A549 (cell line): ENCODE measurements around the gene ZNF431. TPM values are rescaled to one million over a fixed set of nuclear protein-coding genes. Genes with fewer than 3 reads are reported as not detected.

Experiments
- ATAC-seq, 2 experiments: fragments of 200-7000 bp in 1 of 2; fragments of >200 bp in 1 of 2; cut with Nextera tagmentation in 1 of 2; cut with Tn5 transposase in 1 of 2; 3 replicates each; pipeline versions ENCODE4 v1.8.0 to v1.9.1; 2018 to 2020; ENCODE audit warnings: mild to moderate bottlenecking in 1 of 2, moderate library complexity in 1 of 2
- CTCF ChIA-PET: fragments of 300-600 bp; sonication (Branson Sonifier 250); formaldehyde crosslinking; extraction: SDS; loops from one replicate; lab custom pipeline; 2021; ENCODE audit warnings: antibody characterized with exemption, inconsistent platforms; lab: Yijun Ruan, JAX
- POLR2A ChIA-PET: fragments of 350-600 bp; formaldehyde crosslinking; extraction: SDS; loops from one replicate; lab custom pipeline; 2021; ENCODE audit warnings: antibody characterized with exemption, inconsistent platforms; lab: Yijun Ruan, JAX
- DNase-seq, 2 experiments: peaks; one replicate each; pipeline versions ENCODE4 v3.0.0 to v3.0.0-alpha.2; 2011 to 2016; ENCODE audit warnings: low read depth in 1 of 2, low spot score in 1 of 2
- FAIRE-seq: peaks from 2 replicates; lab custom pipeline; 2011; peaks lifted over from hg19 to GRCh38; lab: Jason Lieb, UNC
- H3K27ac ChIP-seq, 2 experiments: fragments of >200 bp; sonication (Bioruptor Twin); formaldehyde crosslinking; 3 replicates each; pipeline ENCODE4 v1.5.1; 2016 to 2017
- H3K4me1 ChIP-seq: fragments of >200 bp; sonication (Bioruptor Twin); formaldehyde crosslinking; 3 replicates; pipeline ENCODE4 v1.6.1; 2016
- H3K4me2 ChIP-seq: fragments of >200 bp; sonication (Bioruptor Twin); formaldehyde crosslinking; 3 replicates; pipeline ENCODE4 v1.6.1; 2016
- H3K4me3 ChIP-seq: fragments of >200 bp; sonication (Bioruptor Twin); formaldehyde crosslinking; 3 replicates; pipeline ENCODE4 v1.5.1; 2016
- H3K9me3 ChIP-seq: fragments of >200 bp; sonication (Bioruptor Twin); formaldehyde crosslinking; 3 replicates; pipeline ENCODE4 v1.6.1; 2016
- ATOH8 ChIP-seq: fragments of 250-450 bp; sonication (Bioruptor Pico); IDR thresholded peaks from 2 replicates; pipeline ENCODE4 v1.5.0; 2020; ENCODE audit warnings: low read depth, mild to moderate bottlenecking, moderate library complexity
- CBX2 ChIP-seq: fragments of 200-600 bp; sonication (generic); IDR thresholded peaks from 2 replicates; pipeline ENCODE4 v1.6.1; 2016; ENCODE audit warnings: low read depth, mild to moderate bottlenecking, borderline replicate concordance
- ESRRA ChIP-seq: fragments of 150-350 bp; IDR thresholded peaks from 2 replicates; pipeline ENCODE4 v1.6.1; 2014; ENCODE audit warnings: mild to moderate bottlenecking, low read length, borderline replicate concordance
- FOXS1 ChIP-seq: fragments of 250-450 bp; sonication (Bioruptor Pico); IDR thresholded peaks from 2 replicates; pipeline ENCODE4 v1.5.0; 2020; ENCODE audit warnings: mild to moderate bottlenecking, moderate library complexity
- HOXA7 ChIP-seq: fragments of 250-450 bp; sonication (Bioruptor Pico); IDR thresholded peaks from 2 replicates; pipeline ENCODE4 v1.5.0; 2020; ENCODE audit warnings: mild to moderate bottlenecking, moderate library complexity
- JUN ChIP-seq, 2 experiments: fragments of >200 bp; sonication (Bioruptor Twin); formaldehyde crosslinking; IDR thresholded peaks; 2 replicates in 1 of 2; 3 replicates in 1 of 2; pipeline ENCODE4 v1.6.1; 2016 to 2017
- JUNB ChIP-seq: fragments of >200 bp; sonication (Bioruptor Twin); formaldehyde crosslinking; IDR thresholded peaks from 2 replicates; pipeline ENCODE4 v1.6.1; 2016
- MAX ChIP-seq: IDR thresholded peaks from 2 replicates; pipeline ENCODE4 v1.6.1; 2012
- PBX3 ChIP-seq: IDR thresholded peaks from 2 replicates; pipeline ENCODE4 v1.6.1; 2012
- PHF8 ChIP-seq: fragments of 200-600 bp; sonication (generic); IDR thresholded peaks from 2 replicates; pipeline ENCODE4 v1.6.1; 2016; ENCODE audit warnings: low read depth, mild to moderate bottlenecking, antibody characterized with exemption, moderate library complexity, borderline replicate concordance
- POLR2A ChIP-seq: IDR thresholded peaks from 2 replicates; pipeline ENCODE4 v1.6.1; 2012; ENCODE audit warnings: mild to moderate bottlenecking, low read length
- POLR2AphosphoS2 ChIP-seq: conservative IDR thresholded peaks from 2 replicates; pipeline ENCODE4 v1.6.1; 2012; ENCODE audit warnings: low read length, improper control_type of control experiment, inconsistent platforms
- REST ChIP-seq: fragments of 200-600 bp; sonication (generic); IDR thresholded peaks from 2 replicates; pipeline ENCODE4 v1.6.1; 2016; ENCODE audit warnings: antibody characterized with exemption, mild to moderate bottlenecking, moderate library complexity
- RFX5 ChIP-seq: fragments of 450-650 bp; IDR thresholded peaks from 2 replicates; pipeline ENCODE4 v1.7.1; 2014; ENCODE audit warnings: antibody characterized with exemption, mild to moderate bottlenecking, moderate library complexity
- RNF2 ChIP-seq: fragments of 200-600 bp; sonication (generic); IDR thresholded peaks from 2 replicates; pipeline ENCODE4 v1.6.1; 2016; ENCODE audit warnings: low read depth, mild to moderate bottlenecking, antibody characterized with exemption, moderate library complexity, borderline replicate concordance
- TFCP2L1 ChIP-seq: fragments of 250-450 bp; sonication (Bioruptor Pico); IDR thresholded peaks from 2 replicates; pipeline ENCODE4 v1.5.0; 2021; ENCODE audit warnings: mild to moderate bottlenecking
- ZNF302 ChIP-seq: fragments of 250-450 bp; sonication (Bioruptor Pico); IDR thresholded peaks from 2 replicates; pipeline ENCODE4 v1.9.0; 2021; ENCODE audit warnings: inconsistent platforms, mild to moderate bottlenecking, moderate library complexity
- WGBS: methylation state at CpG from one replicate; pipeline ENCODE4 v1.1.6; 2017; ENCODE audit errors: missing lambda C conversion rate; 5-methylcytosine and 5-hydroxymethylcytosine counted together
- polyA minus RNA-seq: library from RNA; depleted of rRNA, polyadenylated mRNA; stranded (reverse); fragments of >200 nt; gene quantifications from 2 replicates; pipeline ENCODE4 v1.2.3, GENCODE V29; 2011; rRNA and poly(A)+ RNA removed
- polyA plus RNA-seq, 4 experiments: library from polyadenylated mRNA; depleted of rRNA in 3 of 4; stranded (reverse); fragments of >200 nt; fragmentation: RNase III in 1 of 4; extraction: RNeasy Plus Mini Kit Qiagen cat#74134 plus additional on column Dnase treatment in 1 of 4; gene quantifications; 2 replicates in 3 of 4; 3 replicates in 1 of 4; pipeline ENCODE4 v1.2.3, GENCODE V29; 2011 to 2017

Gene ZNF431
- 4.6 and 6.1 TPM in 2 replicates for polyA plus RNA-seq (2011; rRNA removed)
- 2.5 and 3.2 TPM in 2 replicates for polyA plus RNA-seq (2012; cell fraction: cytosol; rRNA removed)
- 2.2 and 2.3 TPM in 2 replicates for polyA plus RNA-seq (2012; cell fraction: nucleus; rRNA removed)
- polyA plus RNA-seq (2017; fragmentation: RNase III; extraction: RNeasy Plus Mini Kit Qiagen cat#74134 plus additional on column Dnase treatment): 3.9 to 6.4 TPM (median 4.0 TPM) in 3 replicates
- 8.4 and 14.1 TPM in 2 replicates for polyA minus RNA-seq

- 0% methylated on average over 6 of the region's 30 CpGs for WGBS
- POLR2A ChIA-PET: interaction anchor here (0.6 to 1.4 kb wide), 5 partner anchors 9 to 459 kb away, joined by 3 to 12 read pairs (median 8); partner anchors contain the start of genes ZNF430, ZNF708 and ZNF714
- Histone ChIP-seq H3K9me3 (peaks cover 4% of the 10 kb centered on the region), H3K4me1 (no peaks in the 10 kb centered on the region), H3K27ac (peak within 1 kb of the TSS; percentile 74 to 89), H3K4me2 (peak within 1 kb of the TSS; percentile 84), H3K4me3 (peak within 1 kb of the TSS; percentile 69)
- ATAC-seq (peak; percentile 100), DNase-seq (peak; percentile 59 to 94), FAIRE-seq (no peak)
- CTCF ChIA-PET: no interaction called here
- peak; percentile 26; the same call in 1 of the 2 replicates for TF ChIP-seq MAX
- 0 out of 5 replicates have a peak, but pooled peaks of 1 of the 2 experiments have one; percentile 21 for TF ChIP-seq JUN (IDR thresholded peaks at IDR 0.05)
- TF ChIP-seq PBX3: peak; percentile 76
- no peak for TF ChIP-seq HOXA7 (CRISPR knock-in tag)
- TF ChIP-seq TFCP2L1: no peak
- TF ChIP-seq PHF8: peak; percentile 69; the same call in 1 of the 2 replicates
- peak; percentile 54 for TF ChIP-seq POLR2A
- no peak for TF ChIP-seq JUNB
- TF ChIP-seq RFX5: no peak
Measured at GRCh38 chr19:21141787-21142464, at the start of gene ZNF431. ZNF431 (plus strand) TSS chr19:21142040; CDS start chr19:21142184, 144 bp downstream.

GRCh38 chr19:21092109-21092508 lies 49.7 kb upstream of the ZNF431 start:
- no peak overlapping the region for H3K4me2 ChIP-seq
- ATAC-seq: no peak
- no peak overlapping the region for H3K4me3 ChIP-seq
- POLR2A ChIA-PET: no interaction called here
- no peak for DNase-seq
- no peaks in the 10 kb centered on the region for H3K9me3 ChIP-seq
- no peaks in the 10 kb centered on the region for H3K4me1 ChIP-seq
- TF ChIP-seq ZNF302 (CRISPR knock-in tag): no peak
- no peak for TF ChIP-seq POLR2AphosphoS2
- TF ChIP-seq REST: no peak
- no peak for TF ChIP-seq ATOH8 (CRISPR knock-in tag)
- no peak for TF ChIP-seq RNF2
- TF ChIP-seq ESRRA: no peak
- no peak for TF ChIP-seq POLR2A
- TF ChIP-seq FOXS1 (CRISPR knock-in tag): no peak
- no peak for TF ChIP-seq CBX2
- CTCF ChIA-PET: no interaction called here
- H3K27ac ChIP-seq: no peak overlapping the region
- no peak for FAIRE-seq
